GM10266 (cell line): Measurements from ENCODE around the gene NMT1.

ENCODE experiments used
- DNase-seq: peaks from one replicate; pipeline ENCODE4 v3.0.0; 2012; ENCODE audit errors: extremely low spot score
- CTCF ChIP-seq: IDR thresholded peaks from 2 replicates; pipeline ENCODE4 v1.5.1; 2012; ENCODE audit warnings: mild to moderate bottlenecking, low read depth; ENCODE audit not compliant: control insufficient read depth, insufficient read depth; ENCODE audit errors: missing control alignments

The NMT1 gene

GRCh38 chr17:45092911-45093430 lies 31.9 kb downstream of the NMT1 start:
- DNase-seq: no peak
- TF ChIP-seq CTCF: no peak

GRCh38 chr17:45093444-45094110 lies 32.5 kb downstream of the NMT1 start:
- no peak for DNase-seq
- TF ChIP-seq CTCF: no peak

- no peak for DNase-seq
- peak; percentile 35 for TF ChIP-seq CTCF
These were observed 35.0 kb downstream of the NMT1 start for GRCh38 chr17:45096141-45096540.

GRCh38 chr17:45096926-45097325 lies 35.8 kb downstream of the NMT1 start:
- TF ChIP-seq CTCF: no peak
- no peak for DNase-seq

- no peak for DNase-seq
- no peak for TF ChIP-seq CTCF
These were observed 37.2 kb downstream of the NMT1 start for GRCh38 chr17:45098081-45098868.

GRCh38 chr17:45098869-45099616 lies 37.9 kb downstream of the NMT1 start:
- DNase-seq: peak; percentile 83
- peak; percentile 89 for TF ChIP-seq CTCF

GRCh38 chr17:45101546-45101882 lies 40.4 kb downstream of the NMT1 start:
- no peak for TF ChIP-seq CTCF

More at GRCh38 chr17:45101546-45101882, 40.4 kb downstream of the NMT1 start:
- DNase-seq: no peak
